CD4-positive, CD25-positive, alpha-beta regulatory T cell (primary cell): ENCODE measurements around the gene OR10X1. TPM values are rescaled to one million over a fixed set of nuclear protein-coding genes. Genes with fewer than 3 reads are reported as not detected.

Experiments
- ATAC-seq, 2 donors: fragments of 150-1000 bp; cut with Tn5 transposase; one replicate each; pipeline ENCODE4 v1.10.0; 2021; ENCODE audit warnings: low read depth in 2 of 2, moderate number of reproducible peaks in 2 of 2, moderate library complexity in 1 of 2
- DNase-seq, 3 donors: peaks; one replicate each; pipeline versions ENCODE4 v3.0.0 to v3.0.0-alpha.2; 2012 to 2022; ENCODE audit warnings: mixed read lengths in 1 of 3
- H3K27ac ChIP-seq: one replicate; pipeline ENCODE4 v1.7.0; 2013; ENCODE audit warnings: mild to moderate bottlenecking, low read length; ENCODE audit not compliant: insufficient read depth, poor library complexity, severe bottlenecking
- H3K27me3 ChIP-seq: one replicate; pipeline ENCODE4 v1.7.0; 2013; ENCODE audit warnings: low read length; ENCODE audit not compliant: control insufficient read depth, insufficient read depth
- H3K36me3 ChIP-seq: one replicate; pipeline ENCODE4 v1.7.0; 2013; ENCODE audit warnings: mild to moderate bottlenecking, low read length, moderate library complexity; ENCODE audit not compliant: control insufficient read depth, insufficient read depth
- H3K4me1 ChIP-seq: 2 replicates; pipeline ENCODE4 v1.7.0; 2013; ENCODE audit warnings: mild to moderate bottlenecking, low read length; ENCODE audit not compliant: insufficient read depth, control insufficient read depth, poor library complexity, severe bottlenecking
- H3K4me3 ChIP-seq: one replicate; pipeline ENCODE4 v1.7.0; 2013; ENCODE audit warnings: low read depth, mild to moderate bottlenecking, low read length, moderate library complexity
- H3K9me3 ChIP-seq, 2 experiments: 1 replicate in 1 of 2; 2 replicates in 1 of 2; pipeline ENCODE4 v1.7.0; 2013; ENCODE audit warnings: low read length in 2 of 2, mild to moderate bottlenecking in 1 of 2, moderate library complexity in 1 of 2; ENCODE audit not compliant: control insufficient read depth in 2 of 2
- H3K27ac Mint-ChIP-seq, 3 donors: one replicate each; pipeline ENCODE4 v1.8.0; 2020 to 2022; ENCODE audit warnings: mild to moderate bottlenecking in 3 of 3, mixed read lengths in 3 of 3, moderate library complexity in 2 of 3
- H3K27me3 Mint-ChIP-seq: one replicate; pipeline ENCODE4 v1.8.0; 2022; ENCODE audit warnings: mild to moderate bottlenecking, mixed read lengths
- H3K36me3 Mint-ChIP-seq: one replicate; pipeline ENCODE4 v1.8.0; 2020; ENCODE audit warnings: mixed read lengths
- H3K4me1 Mint-ChIP-seq, 4 donors: one replicate each; pipeline ENCODE4 v1.8.0; 2020 to 2022; ENCODE audit warnings: mixed read lengths in 4 of 4, mild to moderate bottlenecking in 1 of 4
- H3K4me3 Mint-ChIP-seq, 4 donors: one replicate each; pipeline ENCODE4 v1.8.0; 2020 to 2022; ENCODE audit warnings: mild to moderate bottlenecking in 4 of 4, mixed read lengths in 4 of 4, moderate library complexity in 3 of 4
- H3K9me3 Mint-ChIP-seq, 7 donors: one replicate each; pipeline ENCODE4 v1.8.0; 2020 to 2022; ENCODE audit warnings: mixed read lengths in 7 of 7, mild to moderate bottlenecking in 3 of 7, moderate library complexity in 2 of 7
- polyA plus RNA-seq, 4 donors: library from polyadenylated mRNA; unstranded; fragments of 300-500 nt; fragmentation: Illumina TruSeq; gene quantifications; one replicate each; pipeline ENCODE4 v1.2.3, GENCODE V29; 2021
- total RNA-seq: library from RNA; stranded (reverse); gene quantifications from one replicate; pipeline ENCODE4 v1.2.3, GENCODE V29; 2022

Gene OR10X1
- total and polyA plus RNA-seq, 5 donors from 2014 or later = not detected

GRCh38 chr1:158577561-158577960 is 2.1 kb downstream of the OR10X1 start:
- Histone ChIP-seq H3K4me1 (no peaks in the 10 kb centered on the region), H3K27me3 (peaks cover 11% of the 10 kb centered on the region), H3K9me3 (no peaks in the 10 kb centered on the region), H3K27ac (no peak overlapping the region), H3K4me3 (no peak overlapping the region), H3K36me3 (no peaks in the 10 kb centered on the region)
- H3K4me3 Mint-ChIP-seq = no peak overlapping the region
- no peaks in the 10 kb centered on the region for H3K36me3 Mint-ChIP-seq
- H3K4me1 Mint-ChIP-seq = no peaks in the 10 kb centered on the region
- no peak for ATAC-seq
- H3K27me3 Mint-ChIP-seq = peaks cover 6% of the 10 kb centered on the region
- DNase-seq = no peak
- H3K27ac Mint-ChIP-seq = no peak overlapping the region
- peaks cover 0 to 1% (median 0%) of the 10 kb centered on the region in 7 donors for H3K9me3 Mint-ChIP-seq

- Mint-ChIP-seq H3K27me3 (peaks cover 6% of the 10 kb centered on the region), H3K9me3 (peaks cover 0 to 4% (median 2%) of the 10 kb centered on the region in 7 donors), H3K4me3 (no peak overlapping the region), H3K4me1 (no peaks in the 10 kb centered on the region), H3K27ac (no peak overlapping the region), H3K36me3 (no peaks in the 10 kb centered on the region)
- Histone ChIP-seq H3K36me3 (no peaks in the 10 kb centered on the region), H3K27me3 (peaks cover 11% of the 10 kb centered on the region), H3K4me3 (no peak overlapping the region), H3K9me3 (no peaks in the 10 kb centered on the region), H3K4me1 (no peaks in the 10 kb centered on the region), H3K27ac (no peak overlapping the region)
- no peak for DNase-seq
- no peak for ATAC-seq
Measured at GRCh38 chr1:158572226-158572625, 7.5 kb downstream of the OR10X1 start.

GRCh38 chr1:158570480-158570879 is 9.2 kb downstream of the OR10X1 start, which contains the start of gene OR6P1:
Gene OR6P1, minus strand, starts transcription at chr1:158570580. Its CDS starts 6,976 bp downstream, at chr1:158563604.
- H3K9me3 ChIP-seq = no peaks in the 10 kb centered on the region
- no peak within 1 kb of the TSS for H3K4me3 ChIP-seq
- peaks cover 10% of the 10 kb centered on the region for H3K27me3 ChIP-seq
- no peak within 1 kb of the TSS for H3K27ac Mint-ChIP-seq
- DNase-seq (no peak), ATAC-seq (no peak)
- no peaks in the 10 kb centered on the region for H3K4me1 ChIP-seq
- peaks cover 6% of the 10 kb centered on the region for H3K27me3 Mint-ChIP-seq
- H3K36me3 Mint-ChIP-seq = no peaks in the 10 kb centered on the region
- no peak within 1 kb of the TSS for H3K4me3 Mint-ChIP-seq
- no peaks in the 10 kb centered on the region for H3K4me1 Mint-ChIP-seq
- H3K36me3 ChIP-seq = no peaks in the 10 kb centered on the region
- peaks cover 0 to 5% (median 2%) of the 10 kb centered on the region in 7 donors for H3K9me3 Mint-ChIP-seq
- H3K27ac ChIP-seq = no peak within 1 kb of the TSS

GRCh38 chr1:158564608-158565007 is 15.1 kb downstream of the OR10X1 start:
- Mint-ChIP-seq H3K9me3 (peaks cover 0 to 5% (median 2%) of the 10 kb centered on the region in 7 donors), H3K4me1 (no peaks in the 10 kb centered on the region), H3K36me3 (no peaks in the 10 kb centered on the region), H3K27me3 (peaks cover 12% of the 10 kb centered on the region), H3K27ac (no peak overlapping the region), H3K4me3 (no peak overlapping the region)
- DNase-seq = no peak
- Histone ChIP-seq H3K4me3 (no peak overlapping the region), H3K36me3 (no peaks in the 10 kb centered on the region), H3K27me3 (peaks cover 8% of the 10 kb centered on the region), H3K9me3 (no peaks in the 10 kb centered on the region), H3K4me1 (no peaks in the 10 kb centered on the region), H3K27ac (no peak overlapping the region)
- ATAC-seq = no peak

GRCh38 chr1:158563853-158564252 is 15.8 kb downstream of the OR10X1 start:
- H3K27ac Mint-ChIP-seq = no peak overlapping the region
- H3K27me3 Mint-ChIP-seq = peaks cover 12% of the 10 kb centered on the region
- H3K4me3 Mint-ChIP-seq = no peak overlapping the region

GRCh38 chr1:158559696-158560095 is 20.0 kb downstream of the OR10X1 start:
- no peaks in the 10 kb centered on the region for H3K9me3 ChIP-seq
- DNase-seq (no peak), ATAC-seq (no peak)
- H3K4me1 Mint-ChIP-seq = no peaks in the 10 kb centered on the region
- H3K27me3 Mint-ChIP-seq = peaks cover 18% of the 10 kb centered on the region
- no peaks in the 10 kb centered on the region for H3K4me1 ChIP-seq
- H3K27me3 ChIP-seq = peaks cover 9% of the 10 kb centered on the region
- H3K4me3 Mint-ChIP-seq = no peak overlapping the region
- H3K36me3 ChIP-seq = no peaks in the 10 kb centered on the region
- no peak overlapping the region for H3K27ac ChIP-seq
- no peak overlapping the region for H3K4me3 ChIP-seq
- peaks cover 0 to 2% (median 0%) of the 10 kb centered on the region in 7 donors for H3K9me3 Mint-ChIP-seq
- H3K27ac Mint-ChIP-seq = no peak overlapping the region
- H3K36me3 Mint-ChIP-seq = no peaks in the 10 kb centered on the region

More at GRCh38 chr1:158563853-158564252, 15.8 kb downstream of the OR10X1 start:
- H3K9me3 ChIP-seq = no peaks in the 10 kb centered on the region
- peaks cover 9% of the 10 kb centered on the region for H3K27me3 ChIP-seq
- DNase-seq (no peak), ATAC-seq (no peak)
- H3K4me3 ChIP-seq = no peak overlapping the region
- Mint-ChIP-seq H3K4me1 (no peaks in the 10 kb centered on the region), H3K9me3 (peaks cover 0 to 5% (median 2%) of the 10 kb centered on the region in 7 donors), H3K36me3 (no peaks in the 10 kb centered on the region)
- no peak overlapping the region for H3K27ac ChIP-seq
- H3K36me3 ChIP-seq = no peaks in the 10 kb centered on the region
- no peaks in the 10 kb centered on the region for H3K4me1 ChIP-seq

- Histone ChIP-seq H3K4me1 (no peaks in the 10 kb centered on the region), H3K9me3 (no peaks in the 10 kb centered on the region), H3K36me3 (no peaks in the 10 kb centered on the region), H3K4me3 (no peak within 1 kb of the TSS), H3K27ac (no peak within 1 kb of the TSS), H3K27me3 (peaks cover 2% of the 10 kb centered on the region)
- peaks cover 17% of the 10 kb centered on the region for H3K27me3 Mint-ChIP-seq
- no peaks in the 10 kb centered on the region for H3K4me1 Mint-ChIP-seq
- no peak within 1 kb of the TSS for H3K4me3 Mint-ChIP-seq
- peaks cover 0 to 2% (median 0%) of the 10 kb centered on the region in 7 donors for H3K9me3 Mint-ChIP-seq
- H3K27ac Mint-ChIP-seq = no peak within 1 kb of the TSS
- ATAC-seq (no peak), DNase-seq (no peak)
- no peaks in the 10 kb centered on the region for H3K36me3 Mint-ChIP-seq
Measured at GRCh38 chr1:158554352-158554751, 25.3 kb downstream of the OR10X1 start, which contains the start of gene OR6Y1. Gene OR6Y1, minus strand, starts transcription at chr1:158554405. Its CDS starts 6,300 bp downstream, at chr1:158548105.

GRCh38 chr1:158552296-158552695 is 27.4 kb downstream of the OR10X1 start:
- Mint-ChIP-seq H3K27ac (no peak overlapping the region), H3K4me1 (no peaks in the 10 kb centered on the region), H3K9me3 (peaks cover 0 to 2% (median 0%) of the 10 kb centered on the region in 7 donors), H3K36me3 (no peaks in the 10 kb centered on the region), H3K4me3 (no peak overlapping the region), H3K27me3 (peaks cover 17% of the 10 kb centered on the region)
- Histone ChIP-seq H3K4me3 (no peak overlapping the region), H3K9me3 (no peaks in the 10 kb centered on the region), H3K27ac (no peak overlapping the region), H3K27me3 (peaks cover 6% of the 10 kb centered on the region), H3K36me3 (no peaks in the 10 kb centered on the region), H3K4me1 (no peaks in the 10 kb centered on the region)
- no peak for ATAC-seq
- no peak for DNase-seq
